IMR-90 (cell line): ENCODE data around the gene GSN. TPM values are rescaled to one million over a fixed set of nuclear protein-coding genes. Genes with fewer than 3 reads are reported as not detected.
A peak's percentile ranks its signal among the peaks of the same experiment; 100 is the strongest.

Experiments used
- ATAC-seq: fragments of 200-7000 bp; cut with Tn5 transposase; 2 replicates; pipeline ENCODE4 v1.9.1; 2020; ENCODE audit warnings: low read depth, mild to moderate bottlenecking, moderate library complexity
- BruUV-seq: library from RNA; stranded (reverse); fragments of 400-500 nt; replicated peaks from 2 replicates; lab custom pipeline; 2021; lab: Mats Ljungman, UMichigan
- CTCF ChIA-PET: fragments of 300-600 bp; formaldehyde crosslinking; extraction: SDS; loops from one replicate; lab custom pipeline; 2021; ENCODE audit warnings: antibody characterized with exemption; lab: Yijun Ruan, JAX
- POLR2A ChIA-PET: fragments of 300-600 bp; sonication (Branson Sonifier 250); formaldehyde crosslinking; loops from one replicate; lab custom pipeline; 2022; ENCODE audit warnings: antibody characterized with exemption; ENCODE audit not compliant: unreplicated experiment; lab: Charles Lee
- DNase-seq: peaks from one replicate; pipeline ENCODE4 v3.0.0; 2013
- H2AFZ ChIP-seq: replicated peaks from 2 replicates; pipeline ENCODE3; 2013; ENCODE audit warnings: low read length, mild to moderate bottlenecking; ENCODE audit not compliant: poor library complexity
- H2AK5ac ChIP-seq: 2 replicates; pipeline ENCODE4 v1.6.1; 2013; ENCODE audit warnings: low read depth, low read length, inconsistent platforms
- H2AK9ac ChIP-seq: replicated peaks from 2 replicates; pipeline ENCODE3; 2013; ENCODE audit warnings: mild to moderate bottlenecking, low read depth, low read length, moderate library complexity; ENCODE audit not compliant: poor library complexity
- H2BK120ac ChIP-seq: 2 replicates; pipeline ENCODE4 v1.6.1; 2013; ENCODE audit warnings: low read depth, low read length, inconsistent platforms
- H2BK15ac ChIP-seq: 3 replicates; pipeline ENCODE4 v1.6.1; 2013; ENCODE audit warnings: low read depth, low read length, inconsistent platforms
- H2BK20ac ChIP-seq: 2 replicates; pipeline ENCODE4 v1.6.1; 2013; ENCODE audit warnings: low read depth, mild to moderate bottlenecking, inconsistent platforms, low read length, moderate library complexity
- H2BK5ac ChIP-seq: 2 replicates; pipeline ENCODE4 v1.6.1; 2013; ENCODE audit warnings: mild to moderate bottlenecking, low read depth, low read length, inconsistent platforms; ENCODE audit not compliant: poor library complexity, severe bottlenecking
- H3K14ac ChIP-seq: replicated peaks from 2 replicates; pipeline ENCODE4 v1.6.1; 2013; ENCODE audit warnings: low read depth, low read length, inconsistent platforms
- H3K18ac ChIP-seq: 2 replicates; pipeline ENCODE4 v1.6.1; 2013; ENCODE audit warnings: low read depth, low read length, control low read depth
- H3K23ac ChIP-seq: 2 replicates; pipeline ENCODE4 v1.6.1; 2013; ENCODE audit warnings: low read depth, low read length, inconsistent platforms
- H3K27ac ChIP-seq: 2 replicates; pipeline ENCODE4 v1.5.1; 2013; ENCODE audit warnings: mild to moderate bottlenecking, control low read depth, low read length; ENCODE audit not compliant: insufficient read depth
- H3K27me3 ChIP-seq: 2 replicates; pipeline ENCODE4 v1.6.1; 2013; ENCODE audit warnings: low read length; ENCODE audit not compliant: control insufficient read depth, insufficient read depth
- H3K36me3 ChIP-seq: 2 replicates; pipeline ENCODE4 v1.6.1; 2013; ENCODE audit warnings: low read length, mixed read lengths; ENCODE audit not compliant: control insufficient read depth, insufficient read depth
- H3K4ac ChIP-seq: 2 replicates; pipeline ENCODE4 v1.6.1; 2013; ENCODE audit warnings: low read depth, low read length, inconsistent platforms
- H3K4me1 ChIP-seq: 2 replicates; pipeline ENCODE4 v1.6.1; 2013; ENCODE audit warnings: low read length, mixed read lengths; ENCODE audit not compliant: control insufficient read depth, insufficient read depth
- H3K4me2 ChIP-seq: 2 replicates; pipeline ENCODE4 v1.6.1; 2013; ENCODE audit warnings: low read depth, mild to moderate bottlenecking, control low read depth, low read length, moderate library complexity
- H3K4me3 ChIP-seq: 2 replicates; pipeline ENCODE4 v1.5.1; 2013; ENCODE audit warnings: low read depth, mild to moderate bottlenecking, control low read depth, low read length, moderate library complexity; ENCODE audit not compliant: insufficient read depth
- H3K56ac ChIP-seq: 2 replicates; pipeline ENCODE4 v1.6.1; 2013; ENCODE audit warnings: low read length, inconsistent platforms; ENCODE audit not compliant: insufficient read depth; ENCODE audit errors: extremely low read depth
- H3K79me1 ChIP-seq, 2 experiments: 2 replicates each; pipeline ENCODE4 v1.6.1; 2013; ENCODE audit warnings: low read length in 2 of 2, inconsistent platforms in 1 of 2, low read depth in 1 of 2
- H3K9ac ChIP-seq: 2 replicates; pipeline ENCODE4 v1.6.1; 2013; ENCODE audit warnings: low read depth, low read length, control low read depth
- H3K9me1 ChIP-seq: 2 replicates; pipeline ENCODE4 v1.6.1; 2013; ENCODE audit warnings: low read length, inconsistent platforms; ENCODE audit not compliant: insufficient read depth
- H3K9me3 ChIP-seq: 2 replicates; pipeline ENCODE4 v1.6.1; 2013; ENCODE audit warnings: low read length; ENCODE audit not compliant: control insufficient read depth, insufficient read depth
- H4K20me1 ChIP-seq: 2 replicates; pipeline ENCODE4 v1.6.1; 2013; ENCODE audit warnings: low read length, inconsistent platforms; ENCODE audit not compliant: insufficient read depth
- H4K5ac ChIP-seq: 2 replicates; pipeline ENCODE4 v1.6.1; 2013; ENCODE audit warnings: mild to moderate bottlenecking, low read depth, low read length, control low read depth
- H4K8ac ChIP-seq, 2 experiments: 2 replicates each; pipeline ENCODE4 v1.6.1; 2013; ENCODE audit warnings: low read depth in 2 of 2, low read length in 2 of 2, control low read depth in 1 of 2, inconsistent platforms in 1 of 2
- H4K91ac ChIP-seq: 2 replicates; pipeline ENCODE4 v1.6.1; 2013; ENCODE audit warnings: low read depth, low read length, inconsistent platforms; ENCODE audit not compliant: insufficient read depth
- MAFK ChIP-seq: IDR thresholded peaks from 2 replicates; pipeline ENCODE4 v1.6.1; 2012; ENCODE audit warnings: low read depth, low read length, improper control_type of control experiment
- RCOR1 ChIP-seq: IDR thresholded peaks from 2 replicates; pipeline ENCODE4 v1.6.1; 2012; ENCODE audit warnings: mild to moderate bottlenecking, low read length, improper control_type of control experiment; ENCODE audit not compliant: insufficient replicate concordance
- USF2 ChIP-seq: fragments of 150-350 bp; IDR thresholded peaks from 2 replicates; pipeline ENCODE4 v1.6.1; 2017; ENCODE audit warnings: mild to moderate bottlenecking, antibody characterized with exemption, low read length, low read depth
- WGBS, 2 experiments: methylation state at CpG; one replicate each; pipeline versions ENCODE4 v1.1.5 to v1.1.7; 2013; ENCODE audit warnings: missing lambda C conversion rate in 2 of 2; ENCODE audit not compliant: insufficient read length in 1 of 2; ENCODE audit errors: extremely low coverage in 2 of 2; 5-methylcytosine and 5-hydroxymethylcytosine counted together
- dilution Hi-C: fragments of 300-500 bp; cut with HindIII; formaldehyde crosslinking; loops from one replicate; pipeline ENCODE4 v1.14.3; 2018; ENCODE audit warnings: low sequenced_read_pairs; ENCODE audit not compliant: unreplicated experiment
- in situ Hi-C: fragments of 300-500 bp; cut with MboI; formaldehyde crosslinking; loops from 3 replicates; pipeline ENCODE4 v1.14.3; 2019; ENCODE audit warnings: low sequenced_read_pairs, inconsistent platforms, mixed read lengths
- intact Hi-C: fragments of 100-400 bp; cut with micrococcal nuclease; formaldehyde crosslinking; loops from 2 replicates; pipeline ENCODE4 v1.10.0; 2022
- polyA plus RNA-seq, 3 experiments: library from polyadenylated mRNA; depleted of rRNA; stranded (reverse); fragments of >200 nt; gene quantifications; 2 replicates each; pipeline ENCODE4 v1.2.3, GENCODE V29; 2012; ENCODE audit warnings: low replicate concordance in 1 of 3
- total RNA-seq: library from RNA; depleted of rRNA; stranded (reverse); fragments of >200 nt; gene quantifications from 2 replicates; pipeline ENCODE4 v1.2.3, GENCODE V29; 2012

Gene GSN
- total and polyA plus RNA-seq, 2 of the 4 experiments (the other 2 are of a cell fraction), result 495 to 547 TPM

- TF ChIP-seq USF2, result no peak
These were observed 8.1 kb downstream of the GSN start (continued) for GRCh38 chr9:121275781-121276658.

- Histone ChIP-seq H4K91ac (peak overlapping the region; percentile 49; the same call in 1 of the 2 replicates), H3K9me3 (no peaks in the 10 kb centered on the region), H3K9ac (0 out of 2 replicates have a peak overlapping the region, but pooled peaks have one; percentile 42), H4K20me1 (peaks cover 22% of the 10 kb centered on the region), H2BK120ac (peak overlapping the region; percentile 78), H3K9me1 (peaks cover 48% of the 10 kb centered on the region), H3K56ac (peak overlapping the region; percentile 46; the same call in 1 of the 2 replicates), H2AK5ac (peak overlapping the region; percentile 65), H3K36me3 (peaks cover 14% of the 10 kb centered on the region; the same call in 1 of the 2 replicates), H2BK20ac (peak overlapping the region; percentile 66), H2BK5ac (peak overlapping the region; percentile 97), H2BK15ac (peak overlapping the region; percentile 67), H4K5ac (peak overlapping the region; percentile 71; the same call in 1 of the 2 replicates), H3K4me3 (no peak overlapping the region), H3K4me2 (peak overlapping the region; percentile 81), H3K27me3 (no peaks in the 10 kb centered on the region), H3K79me1 (peaks cover 59 to 83% of the 10 kb centered on the region in 2 experiments), H3K4me1 (peaks cover 47% of the 10 kb centered on the region), H2AFZ (no peak overlapping the region), H3K18ac (peak overlapping the region; percentile 22), H2AK9ac (no peak overlapping the region), H3K27ac (peak overlapping the region; percentile 74), H3K14ac (peak overlapping the region; percentile 57; the same call in 1 of the 2 replicates), H3K4ac (peak overlapping the region; percentile 67), H4K8ac (peak overlapping the region; percentile 27 to 61; a peak in 3 of 4 replicates), H3K23ac (peak overlapping the region; percentile 66; the same call in 1 of the 2 replicates)
- no peak for TF ChIP-seq MAFK
- no peak for TF ChIP-seq RCOR1
- ChIA-PET CTCF (interaction anchor here (1.9 kb wide), 1 partner anchor 43 kb away, joined by 9 read pairs; no protein-coding TSS in a partner anchor), POLR2A (interaction anchor here (1.5 kb wide), 1 partner anchor 10 kb away, joined by 6 read pairs; no protein-coding TSS in a partner anchor)
- dilution Hi-C loops, result no loop called here
- intact Hi-C loops, result no loop called here
- in situ Hi-C loops, result no loop called here
- ATAC-seq (no peak), DNase-seq (no peak)
- no TSS peak for BruUV-seq
- no CpG with 5 or more reads among the region's 1 CpG for WGBS, 2 experiments
These were observed 9.1 kb downstream of the GSN start for GRCh38 chr9:121277026-121277425.
